Erythroblast (primary cell): ENCODE data around the gene ADARB2.
"Not testable (repeated sequence)": the region's sequence is repeated elsewhere in the genome, so short reads cannot be mapped to it uniquely, and the experiment has no call there.

Experiments used
- DNase-seq, 2 experiments: peaks; one replicate each; lab custom pipeline; 2025; lab: John Stamatoyannopoulos, UW
- GATA1 ChIP-seq: IDR thresholded peaks from 2 replicates; pipeline ENCODE4 v1.6.1; 2011; ENCODE audit warnings: low read depth, mild to moderate bottlenecking, control low read depth, low read length, moderate library complexity
- POLR2A ChIP-seq: IDR thresholded peaks from 2 replicates; pipeline ENCODE4 v1.6.1; 2011; ENCODE audit warnings: mild to moderate bottlenecking, low read length

Gene ADARB2

GRCh38 chr10:1625731-1626130 is 111.6 kb downstream of the ADARB2 start:
- no peak for DNase-seq
- TF ChIP-seq POLR2A, result no peak
- no peak for TF ChIP-seq GATA1

GRCh38 chr10:1625079-1625478 is 112.2 kb downstream of the ADARB2 start:
- no peak for DNase-seq
- TF ChIP-seq POLR2A (no peak), GATA1 (no peak)

- no peak for TF ChIP-seq GATA1
- no peak for TF ChIP-seq POLR2A
- DNase-seq, result no peak
These were observed 113.1 kb downstream of the ADARB2 start for GRCh38 chr10:1624240-1624639.

GRCh38 chr10:1620803-1621202 is 116.5 kb downstream of the ADARB2 start:
- TF ChIP-seq GATA1 (no peak), POLR2A (no peak)
- DNase-seq, result no peak

- not testable (repeated sequence) for DNase-seq
These were observed 119.7 kb downstream of the ADARB2 start for GRCh38 chr10:1617376-1618317.

GRCh38 chr10:1616701-1617100 is 120.6 kb downstream of the ADARB2 start:
- DNase-seq, result not testable (repeated sequence)

DNA sequence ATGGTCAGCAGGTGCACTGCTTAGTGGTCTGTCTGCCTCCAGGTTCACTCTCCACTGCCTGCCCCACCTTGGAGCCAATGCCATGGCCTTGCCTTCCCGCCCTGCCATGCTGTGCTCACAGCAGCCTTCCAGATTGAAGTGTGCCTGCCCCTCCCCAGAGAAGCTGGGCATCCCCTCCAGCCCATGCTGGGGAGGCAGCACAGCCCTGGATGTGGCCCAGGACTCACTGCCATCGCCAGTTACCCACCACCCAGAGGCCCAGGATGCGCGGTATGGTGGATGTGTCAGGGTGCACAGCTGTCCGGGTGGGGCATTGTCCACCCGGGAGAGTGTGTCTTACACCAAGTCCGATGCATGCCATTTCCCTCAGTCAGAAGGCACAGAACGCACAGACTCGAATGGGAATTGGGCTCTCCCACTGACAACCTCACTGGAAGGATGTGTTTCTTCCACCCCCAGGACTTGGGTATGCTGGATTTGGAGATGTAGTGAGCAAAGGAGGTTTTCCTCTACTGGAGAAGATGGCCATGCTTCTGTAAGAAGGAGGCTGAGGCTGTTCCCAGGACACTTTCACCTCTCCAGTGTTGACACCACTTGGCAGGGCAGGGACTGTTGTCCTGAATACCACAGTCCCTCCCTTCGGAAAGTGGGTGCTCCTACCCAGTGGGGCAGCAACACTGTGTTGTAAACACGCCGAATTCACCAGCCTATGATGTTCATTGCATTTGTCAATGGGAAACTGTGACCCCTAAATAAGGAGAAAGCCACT is 122.0 kb downstream of the ADARB2 start:
- no peak for DNase-seq
- no peak for TF ChIP-seq GATA1
- TF ChIP-seq POLR2A, result no peak

GRCh38 chr10:1613511-1613910 is 123.8 kb downstream of the ADARB2 start:
- DNase-seq, result peak in 1 of 2 experiments; percentile 12
- TF ChIP-seq POLR2A (no peak), GATA1 (no peak)

DNA sequence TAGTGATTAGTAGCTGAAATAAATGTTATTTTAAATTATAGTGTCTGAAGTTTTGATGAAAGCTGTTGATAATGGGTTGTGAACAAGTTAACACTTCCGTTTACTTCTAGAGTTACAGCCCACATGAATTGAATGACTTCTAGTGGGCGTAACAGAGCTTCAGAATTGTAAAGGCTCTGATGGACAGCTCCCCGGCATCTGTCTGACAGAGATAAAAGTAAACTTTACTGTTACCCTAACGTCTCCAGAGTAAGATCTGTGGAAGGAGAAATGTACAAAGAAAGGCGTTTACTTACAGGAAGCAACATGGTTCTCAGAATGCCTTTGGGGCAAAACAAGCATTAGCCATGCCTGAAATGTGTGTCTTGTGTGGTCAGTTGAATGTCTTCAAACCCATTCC is 124.4 kb downstream of the ADARB2 start:
- TF ChIP-seq GATA1 (no peak), POLR2A (no peak)

DNA sequence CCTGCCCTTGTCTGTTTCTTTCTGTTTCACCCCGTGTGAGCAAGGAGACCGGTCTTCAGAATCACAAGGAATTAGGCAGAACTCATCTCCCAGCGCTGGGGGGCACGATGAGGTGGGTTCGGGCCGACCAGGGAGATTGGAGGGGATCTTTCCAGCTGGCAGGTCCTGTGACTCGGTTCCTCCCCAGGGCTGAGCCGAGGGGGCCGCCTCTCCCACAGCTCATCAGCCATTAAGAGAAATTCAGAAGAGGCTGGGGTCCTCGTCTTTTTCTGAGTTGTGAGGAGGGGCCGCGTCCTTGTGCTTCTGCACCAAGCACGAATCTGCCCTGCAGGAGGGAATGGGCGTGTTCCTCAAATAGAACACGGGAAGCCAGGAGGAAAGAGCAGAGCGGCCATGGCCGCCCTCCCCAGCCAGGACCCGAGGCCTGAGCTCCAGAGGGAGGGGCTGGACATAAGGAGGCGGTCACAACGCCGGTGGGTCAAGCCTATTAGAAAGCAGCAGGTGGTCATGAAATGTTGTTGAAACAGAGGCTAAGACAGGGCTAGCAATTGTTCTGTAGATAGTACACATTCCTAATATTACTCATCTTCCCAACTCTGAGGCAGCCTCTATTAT is 125.3 kb downstream of the ADARB2 start:
- TF ChIP-seq GATA1 (no peak), POLR2A (no peak)

More for the DNA sequence above, 124.4 kb downstream of the ADARB2 start:
- peak; percentile 9 to 55 for DNase-seq

GRCh38 chr10:1610986-1611770 is 126.1 kb downstream of the ADARB2 start:
- TF ChIP-seq GATA1, result no peak
- no peak for TF ChIP-seq POLR2A
- DNase-seq, result no peak

More for the DNA sequence above, 125.3 kb downstream of the ADARB2 start:
- DNase-seq, result no peak

- DNase-seq, result no peak
- TF ChIP-seq GATA1, result no peak
- TF ChIP-seq POLR2A, result no peak
These were observed 127.7 kb downstream of the ADARB2 start for GRCh38 chr10:1609648-1609970.
